NB4 (cell line): Measurements from ENCODE around the gene CDK9.

Experiments used
- MYC ChIP-seq: IDR thresholded peaks from 2 replicates; pipeline ENCODE4 v1.6.1; 2011; ENCODE audit warnings: low read depth, low read length
- POLR2A ChIP-seq: IDR thresholded peaks from 2 replicates; pipeline ENCODE4 v1.6.1; 2011; ENCODE audit warnings: mild to moderate bottlenecking; ENCODE audit not compliant: insufficient read length; ENCODE audit errors: extremely low read depth
- TF ChIP-seq, protein P1 (sequence below): IDR thresholded peaks from one replicate; pipeline ENCODE4 v1.5.1; 2012; ENCODE audit warnings: low read depth, low read length
- TF ChIP-seq, protein P2 (sequence below): IDR thresholded peaks from 2 replicates; pipeline ENCODE4 v1.6.1; 2011; ENCODE audit warnings: low read depth, low read length

DNA sequence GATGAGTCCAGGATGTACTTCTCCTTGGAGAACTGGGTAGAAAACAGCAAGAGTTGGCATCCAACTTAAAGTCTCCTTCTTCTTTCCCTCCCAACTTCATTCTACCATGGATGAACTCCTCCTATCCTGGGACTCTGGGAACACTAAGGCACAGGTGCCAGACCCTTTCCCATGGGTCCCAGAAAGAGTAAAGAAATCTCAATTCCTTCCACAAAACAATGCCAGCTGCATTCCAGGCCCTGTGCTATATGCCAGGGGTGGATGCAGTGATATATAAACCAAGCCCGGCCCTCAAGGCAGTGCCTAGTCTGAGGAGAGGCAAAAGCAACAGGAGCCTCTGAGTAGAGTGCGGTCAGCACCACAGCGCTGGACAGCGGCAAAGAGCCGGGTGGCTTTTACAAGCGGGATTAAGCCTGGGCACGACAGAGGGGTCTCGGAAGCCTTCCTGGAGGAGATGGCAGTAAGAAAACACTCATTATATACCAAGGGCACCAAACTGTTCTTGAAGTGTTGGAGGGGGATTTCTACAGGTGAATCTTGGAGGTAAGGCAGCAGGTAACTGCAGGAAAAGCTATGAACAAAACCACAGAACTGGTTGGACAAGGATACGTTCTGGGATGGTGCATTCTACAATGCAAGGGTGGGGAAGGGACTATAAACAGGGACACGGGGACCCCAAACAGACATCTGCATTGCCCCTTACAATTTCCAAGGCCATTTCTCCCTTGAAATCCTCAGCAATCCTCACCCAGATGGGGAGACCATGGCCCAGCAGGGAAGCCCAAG, 34.4 kb upstream of the CDK9 start:
- TF ChIP-seq, protein P1, sequence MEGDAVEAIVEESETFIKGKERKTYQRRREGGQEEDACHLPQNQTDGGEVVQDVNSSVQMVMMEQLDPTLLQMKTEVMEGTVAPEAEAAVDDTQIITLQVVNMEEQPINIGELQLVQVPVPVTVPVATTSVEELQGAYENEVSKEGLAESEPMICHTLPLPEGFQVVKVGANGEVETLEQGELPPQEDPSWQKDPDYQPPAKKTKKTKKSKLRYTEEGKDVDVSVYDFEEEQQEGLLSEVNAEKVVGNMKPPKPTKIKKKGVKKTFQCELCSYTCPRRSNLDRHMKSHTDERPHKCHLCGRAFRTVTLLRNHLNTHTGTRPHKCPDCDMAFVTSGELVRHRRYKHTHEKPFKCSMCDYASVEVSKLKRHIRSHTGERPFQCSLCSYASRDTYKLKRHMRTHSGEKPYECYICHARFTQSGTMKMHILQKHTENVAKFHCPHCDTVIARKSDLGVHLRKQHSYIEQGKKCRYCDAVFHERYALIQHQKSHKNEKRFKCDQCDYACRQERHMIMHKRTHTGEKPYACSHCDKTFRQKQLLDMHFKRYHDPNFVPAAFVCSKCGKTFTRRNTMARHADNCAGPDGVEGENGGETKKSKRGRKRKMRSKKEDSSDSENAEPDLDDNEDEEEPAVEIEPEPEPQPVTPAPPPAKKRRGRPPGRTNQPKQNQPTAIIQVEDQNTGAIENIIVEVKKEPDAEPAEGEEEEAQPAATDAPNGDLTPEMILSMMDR = no peak
- TF ChIP-seq POLR2A (no peak), MYC (no peak)
- TF ChIP-seq, protein P2, sequence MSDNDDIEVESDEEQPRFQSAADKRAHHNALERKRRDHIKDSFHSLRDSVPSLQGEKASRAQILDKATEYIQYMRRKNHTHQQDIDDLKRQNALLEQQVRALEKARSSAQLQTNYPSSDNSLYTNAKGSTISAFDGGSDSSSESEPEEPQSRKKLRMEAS = no peak
